GM18498 (cell line): Measurements from ENCODE around the gene EPB41L1.

Experiments used
- ATAC-seq: cut with Tn5 transposase; IDR thresholded peaks from one replicate; pipeline ENCODE4 v1.9.1; 2021; ENCODE audit warnings: mild to moderate bottlenecking, moderate library complexity; ENCODE audit not compliant: unreplicated experiment

EPB41L1 gene

DNA sequence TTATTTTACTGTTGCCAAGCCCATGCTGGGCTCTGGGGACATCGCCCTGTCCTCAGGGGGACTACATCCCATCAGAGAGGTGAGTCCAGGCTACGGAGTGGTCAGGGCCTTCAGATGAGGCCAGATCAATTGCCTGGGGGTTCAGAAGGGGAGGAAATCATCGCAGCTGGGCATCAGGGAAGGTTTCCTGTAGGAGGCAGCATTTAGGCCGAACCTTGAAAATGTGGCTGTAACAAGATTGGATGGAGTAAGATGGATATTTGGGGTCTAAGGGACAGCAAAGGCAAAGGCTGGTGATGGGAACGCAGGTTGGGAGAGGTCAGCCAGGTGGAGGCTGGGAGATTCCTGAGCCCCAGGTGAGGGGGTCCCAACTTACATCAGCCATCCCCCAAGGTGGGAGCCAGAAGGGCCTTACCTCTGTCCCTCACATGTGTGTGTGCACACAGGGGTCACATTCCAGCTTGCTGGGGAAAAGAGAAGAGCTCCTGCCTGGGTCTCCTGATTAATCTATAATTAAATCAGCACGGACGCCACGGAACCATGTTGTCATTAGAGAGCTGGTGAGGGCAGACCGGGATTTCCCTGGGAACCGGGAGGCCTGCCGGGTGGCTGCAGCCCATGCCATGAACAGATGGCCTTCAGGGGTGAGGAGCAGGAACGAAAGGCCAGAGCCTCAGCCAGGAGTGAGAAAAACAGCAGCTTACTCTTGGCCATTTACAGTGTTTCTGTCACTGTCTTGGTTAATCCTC, 121.1 kb downstream of the EPB41L1 start:
- ATAC-seq = no peak

DNA sequence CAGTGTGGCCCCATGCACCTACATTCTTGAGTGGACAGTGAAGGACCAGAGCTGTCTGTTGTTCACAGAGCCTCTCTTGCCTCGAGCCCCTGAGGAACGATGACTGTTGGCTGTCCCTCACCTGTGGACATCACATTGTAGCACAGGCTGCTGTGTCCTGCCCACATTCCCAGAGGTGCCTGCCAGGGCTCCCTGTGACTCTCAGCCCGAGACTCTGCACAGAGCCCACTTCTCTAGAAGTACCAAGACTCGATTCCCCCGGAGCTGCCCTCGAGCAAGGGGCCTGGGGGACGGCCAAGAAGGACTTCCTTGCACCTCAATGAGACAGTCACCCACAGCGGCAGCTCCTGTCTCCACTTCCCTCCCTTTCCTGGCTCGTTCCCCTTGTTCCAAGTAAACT, 123.0 kb downstream of the EPB41L1 start:
- ATAC-seq = no peak

DNA sequence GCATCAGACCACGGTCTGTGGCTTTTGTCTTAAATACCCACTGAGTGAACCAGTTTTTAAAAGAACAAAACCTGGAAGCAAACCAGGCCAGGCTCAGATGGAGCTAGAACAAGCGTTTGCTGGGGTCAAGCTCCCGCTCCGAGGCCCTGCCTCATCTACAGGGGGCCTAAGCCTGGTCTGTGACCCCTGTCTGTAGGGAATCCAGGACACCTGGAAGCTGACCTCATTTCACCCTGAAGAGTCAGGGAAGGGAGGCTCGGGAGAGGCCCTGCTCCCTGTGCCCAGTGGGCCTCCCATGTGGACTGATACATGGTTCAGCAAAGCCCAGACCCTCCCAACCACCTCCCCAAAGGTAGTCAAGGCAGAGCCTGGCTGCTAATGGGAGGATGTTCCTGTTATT, 124.8 kb downstream of the EPB41L1 start:
- no peak for ATAC-seq

DNA sequence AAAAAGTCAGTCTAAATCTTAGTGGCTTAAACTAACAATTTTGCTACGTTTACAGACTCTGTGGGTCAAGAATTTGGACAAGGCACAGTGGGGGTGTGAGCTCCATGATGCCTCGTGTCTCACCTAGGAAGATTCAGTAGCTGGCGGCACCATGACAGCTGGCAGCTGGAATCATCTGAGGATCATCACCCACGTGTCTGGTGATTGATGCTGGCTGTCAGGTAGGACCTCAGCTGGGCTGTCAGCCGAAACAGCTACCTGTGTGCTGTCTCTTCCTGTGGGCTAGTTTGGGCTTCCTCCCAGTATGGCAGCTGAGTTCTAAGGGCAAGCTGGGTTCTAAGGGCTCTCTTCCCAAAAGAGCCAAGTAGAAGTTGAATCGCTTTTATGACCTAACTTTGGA, 125.2 kb downstream of the EPB41L1 start:
- ATAC-seq = no peak

DNA sequence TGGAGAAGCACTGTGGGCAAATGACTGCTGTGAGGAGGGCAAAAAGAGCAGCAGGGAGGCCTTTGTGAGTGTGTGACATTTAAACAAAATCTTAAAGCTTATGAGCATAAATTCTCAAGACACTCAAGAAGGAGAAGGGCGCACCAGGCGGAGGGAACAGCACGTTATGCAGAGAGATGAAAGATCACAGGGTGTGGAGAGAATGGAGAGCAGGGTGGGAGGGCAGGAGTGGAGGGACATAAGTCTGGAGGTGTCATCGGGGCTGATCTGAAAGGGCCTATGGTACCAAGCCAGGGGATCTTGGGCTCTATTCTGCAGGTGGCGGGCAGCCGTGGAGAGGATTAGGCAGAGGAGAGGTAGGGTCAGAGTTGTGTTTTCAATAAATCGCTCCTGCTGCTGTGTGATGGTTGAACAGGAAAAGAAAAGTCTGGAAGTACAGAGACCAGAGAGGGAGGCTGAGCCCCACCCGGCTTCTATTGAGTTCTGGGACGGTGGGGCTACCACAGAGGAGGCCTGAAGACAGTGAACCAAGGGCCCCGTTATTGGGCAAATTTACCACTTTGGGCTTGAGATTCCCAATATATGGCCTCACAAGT, 127.3 kb downstream of the EPB41L1 start:
- ATAC-seq = no peak
